GM18858 (cell line): ENCODE data around the gene VAMP2.

Experiments used
- ATAC-seq: cut with Tn5 transposase; IDR thresholded peaks from one replicate; pipeline ENCODE4 v1.9.1; 2021; ENCODE audit not compliant: unreplicated experiment

VAMP2 gene, protein sequence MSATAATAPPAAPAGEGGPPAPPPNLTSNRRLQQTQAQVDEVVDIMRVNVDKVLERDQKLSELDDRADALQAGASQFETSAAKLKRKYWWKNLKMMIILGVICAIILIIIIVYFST

GRCh38 chr17:8162233-8162996 lies at the start of gene VAMP2:
TSS of gene VAMP2 (minus strand) at chr17:8162948. CDS start at chr17:8162879, 69 bp downstream.
- no peak for ATAC-seq

DNA sequence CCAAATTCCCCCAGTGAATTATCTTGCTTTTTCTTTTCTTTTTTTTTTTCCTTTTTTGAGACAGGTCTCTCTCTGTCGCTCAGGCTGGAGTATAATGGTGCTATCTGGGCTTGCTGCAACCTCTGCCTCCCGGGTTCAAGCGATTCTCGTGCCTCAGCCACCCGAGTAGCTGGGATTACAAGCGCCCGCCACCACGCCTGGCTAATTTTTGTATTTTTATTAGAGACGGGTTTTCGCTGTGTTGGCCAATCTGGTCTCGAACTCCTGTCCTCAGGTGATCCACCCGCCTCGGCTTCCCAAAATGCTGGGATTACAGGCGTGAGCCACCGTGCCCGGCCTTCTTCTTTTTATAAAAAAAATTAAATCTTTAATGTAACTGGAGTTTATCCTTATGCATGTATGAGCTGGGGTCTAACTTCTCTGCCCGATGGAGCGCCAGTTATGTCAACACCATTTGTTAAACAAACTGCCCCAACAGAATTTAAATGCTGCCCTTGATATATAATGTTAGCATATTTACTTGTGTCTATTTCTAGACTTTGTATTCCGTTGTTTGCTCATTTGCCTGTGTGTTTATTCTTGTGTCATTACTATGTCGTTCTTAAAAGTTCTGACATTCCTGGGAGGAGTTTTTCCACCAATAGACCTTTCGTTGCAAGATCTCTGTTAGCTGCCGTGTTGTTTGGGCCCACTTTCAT lies 48.2 kb upstream of the VAMP2 start:
- no peak for ATAC-seq

DNA sequence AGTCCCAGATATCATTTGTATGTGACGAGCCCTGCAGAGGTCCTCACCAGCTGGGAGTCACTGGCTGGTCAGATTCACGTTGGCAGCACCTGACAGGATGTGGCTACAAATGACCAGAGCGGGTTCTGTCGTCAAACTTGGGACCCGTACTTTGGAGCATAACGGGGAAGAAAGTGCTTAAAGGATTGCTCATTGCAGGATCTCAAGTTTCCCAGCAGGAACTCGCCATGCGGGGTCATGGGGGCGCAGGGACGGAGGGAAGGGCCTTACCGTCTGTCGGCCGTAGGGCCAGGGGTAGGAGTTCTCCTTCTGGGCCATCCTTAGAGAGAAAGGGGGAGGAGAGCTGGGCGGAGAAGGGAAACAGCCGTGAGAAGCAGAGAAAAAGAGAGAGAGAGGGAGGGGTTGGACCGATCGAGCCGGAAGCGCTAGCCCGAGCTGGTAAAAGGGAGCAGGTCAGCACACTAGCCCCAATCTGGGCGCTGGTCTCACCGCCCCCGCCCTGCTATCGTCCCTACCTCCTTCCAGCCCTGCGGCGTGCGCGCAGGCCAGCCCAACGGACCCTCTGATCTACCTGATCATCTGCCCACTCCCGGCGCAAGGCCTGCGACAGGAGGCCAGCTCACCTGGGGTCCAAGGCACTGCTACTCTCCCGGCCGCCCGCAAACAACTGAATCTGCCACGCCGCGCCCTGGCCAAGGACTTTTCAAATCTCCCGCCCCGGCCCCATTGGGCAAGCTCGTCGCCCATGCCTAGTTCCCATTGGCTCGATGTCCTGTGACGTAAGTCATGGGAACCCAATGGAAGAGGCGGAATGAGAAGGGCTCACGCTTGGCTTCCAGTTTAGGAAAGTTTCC lies 47.4 kb upstream of the VAMP2 start, which contains the start of gene AURKB:
TSS of gene AURKB (minus strand) at position 669 of the 854 bp plus-strand sequence. CDS start at position 318, 351 bp downstream.
- ATAC-seq: no peak

- ATAC-seq: no peak
Measured at GRCh38 chr17:8206536-8206935, 43.8 kb upstream of the VAMP2 start.

GRCh38 chr17:8204761-8205555 lies 42.2 kb upstream of the VAMP2 start:
- no peak for ATAC-seq

DNA sequence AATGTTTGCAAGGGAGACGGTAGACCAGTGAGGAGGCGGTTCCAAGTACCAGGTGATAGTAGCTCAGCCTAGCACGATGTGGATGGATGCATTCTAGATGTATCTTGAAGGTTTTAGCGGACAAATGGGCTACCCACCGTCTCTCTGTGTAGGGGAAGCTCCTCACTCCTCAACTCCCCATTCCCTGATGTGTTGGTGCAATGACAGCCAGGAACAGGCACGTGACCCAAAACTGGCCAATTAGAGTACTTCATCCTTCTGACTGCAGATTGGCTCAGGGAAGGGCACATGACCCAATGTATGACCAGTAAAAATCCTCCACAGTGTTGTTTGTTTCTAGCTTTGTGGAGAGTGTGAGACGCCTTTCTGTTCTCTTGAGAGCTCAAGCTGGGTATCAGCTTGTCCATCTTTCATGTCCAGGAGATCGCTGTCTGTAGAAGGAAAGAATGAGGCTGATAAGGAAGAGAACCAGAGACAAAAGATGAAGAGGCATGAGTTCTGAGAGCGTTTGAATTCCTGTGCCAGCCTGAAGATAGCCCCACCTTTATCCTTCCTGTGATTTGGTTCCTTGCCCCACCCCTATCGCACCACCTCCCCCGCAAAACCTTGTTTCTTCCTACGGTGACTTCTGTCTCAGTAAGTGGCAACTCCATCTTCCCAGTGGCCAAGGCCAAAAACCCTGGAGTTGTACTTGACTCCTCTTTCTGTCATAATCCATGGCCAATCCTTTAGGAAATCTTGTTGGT lies 29.5 kb upstream of the VAMP2 start:
- ATAC-seq: no peak

GRCh38 chr17:8190506-8190905 lies 27.8 kb upstream of the VAMP2 start:
- ATAC-seq: no peak

- peak; percentile 41 for ATAC-seq
Measured at GRCh38 chr17:8189711-8190477, 27.1 kb upstream of the VAMP2 start, which contains the start of gene BORCS6. TSS of gene BORCS6 (minus strand) at chr17:8190180. CDS start at chr17:8190140, 40 bp downstream.

- no peak for ATAC-seq
Measured at GRCh38 chr17:8189041-8189710, 26.4 kb upstream of the VAMP2 start.

- ATAC-seq: no peak
Measured at GRCh38 chr17:8188263-8188839, 25.6 kb upstream of the VAMP2 start.

GRCh38 chr17:8187517-8188262 lies 24.9 kb upstream of the VAMP2 start:
- ATAC-seq: peak; percentile 26

- ATAC-seq: peak; percentile 18
Measured at GRCh38 chr17:8186787-8187516, 24.2 kb upstream of the VAMP2 start.

DNA sequence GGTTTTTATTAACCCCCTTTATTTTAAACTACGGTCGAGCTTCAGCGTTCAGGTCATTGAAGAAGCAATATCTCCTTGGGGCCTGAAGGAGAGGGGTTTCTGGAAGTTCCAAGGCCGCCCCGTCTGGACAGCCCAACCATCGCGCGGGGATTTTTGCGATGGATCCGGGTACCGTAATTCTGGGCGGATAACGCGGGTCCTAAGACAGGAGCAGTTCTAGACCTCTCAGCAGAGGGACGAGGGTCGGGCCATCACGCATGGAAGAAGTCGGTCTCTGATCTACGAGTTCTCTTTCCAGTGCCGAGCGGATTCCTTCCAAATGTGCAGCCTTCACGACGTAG lies 23.7 kb upstream of the VAMP2 start:
- no peak for ATAC-seq

- ATAC-seq: no peak
Measured at GRCh38 chr17:8185582-8186445, 23.1 kb upstream of the VAMP2 start.

DNA sequence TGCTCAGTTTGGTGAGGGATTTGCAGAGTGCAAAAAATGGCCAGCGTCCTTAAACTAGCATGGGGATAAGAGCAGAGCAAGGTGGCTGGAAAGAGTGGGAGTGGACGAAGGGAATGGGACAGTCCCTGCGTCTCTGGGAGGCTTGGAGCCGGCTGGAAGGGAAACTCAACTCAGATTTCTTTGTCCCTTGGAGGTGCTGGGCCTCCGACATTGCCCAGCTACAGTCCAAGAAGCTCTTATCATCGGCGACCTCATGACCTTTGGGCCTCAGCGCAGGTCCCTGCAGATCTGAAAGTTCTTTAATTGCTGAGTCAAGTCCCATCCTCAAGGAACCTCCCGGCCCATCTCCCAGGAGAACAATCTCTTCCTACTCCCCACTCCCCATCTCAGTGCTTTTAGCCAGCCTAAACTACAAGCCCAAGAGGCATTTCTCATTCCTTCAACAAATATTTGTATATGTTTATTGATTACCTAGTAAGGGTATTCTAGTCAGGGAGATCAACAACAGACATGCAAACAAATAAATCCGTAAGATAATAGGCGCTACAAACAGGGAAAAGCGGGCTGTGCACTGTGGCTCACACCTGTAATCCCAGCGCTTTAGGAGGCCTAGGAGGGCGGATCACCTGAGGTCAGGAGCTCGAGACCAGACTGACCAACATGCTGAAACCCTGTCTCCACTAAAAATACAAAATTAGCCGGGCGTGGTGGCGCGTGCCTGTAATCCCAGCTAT lies 14.4 kb upstream of the VAMP2 start:
- ATAC-seq: no peak
